HL-60/S4 treated with phorbol 12-myristate 13-acetate at 8.2 ng/mL for 4 days and 3 days (cell line): ENCODE measurements around the gene DNAH17.

Experiments used
- in situ Hi-C: fragments of 300-500 bp; cut with MboI; formaldehyde crosslinking; loops from 2 replicates; pipeline ENCODE4 v1.15.0; 2022; ENCODE audit warnings: low sequenced_read_pairs

Gene DNAH17

DNA sequence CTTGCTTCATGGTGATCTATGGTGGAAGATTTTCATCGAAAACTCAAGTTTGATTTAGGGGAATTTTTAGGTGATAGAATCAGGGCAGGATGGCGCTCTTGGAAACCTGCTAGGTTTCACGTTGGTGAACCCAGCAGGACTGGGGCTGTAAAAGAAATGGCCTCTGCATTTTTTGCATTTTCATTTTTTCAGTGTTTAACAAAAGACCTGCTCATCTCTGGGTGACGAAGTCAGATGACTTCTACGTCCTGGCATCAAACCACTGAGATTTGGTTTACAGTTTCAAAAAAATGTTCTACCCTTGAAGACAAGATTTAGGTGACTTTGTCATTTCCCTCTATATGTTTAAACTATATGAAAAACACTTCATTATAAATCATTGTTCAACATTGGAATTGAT, 196.8 kb downstream of the DNAH17 start:
- in situ Hi-C loops = no loop called here

DNA sequence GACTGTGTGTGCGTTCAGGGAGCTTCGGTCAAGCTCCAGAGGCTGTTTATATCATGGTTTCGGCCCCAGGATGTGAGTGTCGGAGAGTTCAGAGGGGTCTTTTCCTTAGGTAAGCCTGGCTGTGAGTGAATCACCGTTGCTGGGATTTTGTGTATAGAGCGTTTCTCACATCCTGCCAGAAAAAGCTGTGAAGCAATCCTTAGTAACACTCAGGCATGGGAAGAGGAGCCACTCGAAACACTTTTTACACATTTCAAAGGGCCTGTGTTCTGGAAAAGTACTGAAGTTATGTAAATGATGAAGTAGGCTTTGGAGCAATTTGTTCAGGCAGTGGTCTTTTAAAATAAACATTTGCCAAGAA, 198.1 kb downstream of the DNAH17 start:
- in situ Hi-C loops = no loop called here

DNA sequence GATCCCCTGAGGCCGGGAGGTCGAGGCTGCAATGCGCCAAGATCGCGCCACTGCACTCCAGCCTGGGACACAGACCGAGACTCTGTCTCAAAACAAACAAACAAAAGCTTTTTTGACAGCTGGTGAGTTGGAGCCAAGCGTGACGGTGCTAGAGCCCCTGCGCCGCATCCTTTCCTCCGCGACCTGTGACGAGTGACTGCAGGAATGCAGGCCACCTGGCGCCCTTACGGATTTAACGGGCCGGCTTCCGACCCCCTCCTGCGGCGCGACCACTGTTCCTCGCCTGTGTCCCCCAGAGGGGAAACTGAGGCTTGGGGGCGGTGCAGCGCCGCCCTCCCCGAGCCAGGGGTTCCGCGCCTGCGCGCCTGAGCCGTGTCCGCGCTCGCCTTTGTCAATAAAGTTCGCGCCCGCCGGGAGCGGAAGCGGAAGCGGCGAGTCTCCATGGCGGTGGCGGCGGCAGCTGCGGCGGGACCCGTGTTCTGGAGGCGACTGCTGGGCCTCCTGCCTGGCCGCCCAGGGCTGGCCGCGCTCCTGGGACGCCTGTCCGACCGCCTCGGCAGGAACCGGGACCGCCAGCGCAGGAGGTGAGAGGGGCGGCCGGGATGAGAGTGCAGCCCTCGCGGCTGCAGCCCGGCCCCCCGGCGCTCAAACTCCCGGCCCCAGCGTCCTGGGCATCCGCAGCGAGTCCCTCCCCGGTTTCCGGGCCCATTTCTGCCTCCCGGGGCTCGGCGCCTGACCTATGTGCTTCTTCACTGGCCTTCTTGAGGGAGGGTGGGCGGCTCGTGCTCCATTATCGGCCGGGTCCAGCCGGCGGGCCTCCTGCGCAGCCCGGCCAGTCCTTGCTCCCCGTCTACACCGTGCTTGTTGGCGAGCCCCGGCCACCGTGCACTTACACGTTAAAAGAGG, 198.7 kb downstream of the DNAH17 start, which contains the start of gene PGS1:
TSS of gene PGS1 (plus strand) at position 425 of the 906 bp plus-strand sequence. CDS start at position 442, 17 bp downstream.
- in situ Hi-C loops = no loop called here

DNA sequence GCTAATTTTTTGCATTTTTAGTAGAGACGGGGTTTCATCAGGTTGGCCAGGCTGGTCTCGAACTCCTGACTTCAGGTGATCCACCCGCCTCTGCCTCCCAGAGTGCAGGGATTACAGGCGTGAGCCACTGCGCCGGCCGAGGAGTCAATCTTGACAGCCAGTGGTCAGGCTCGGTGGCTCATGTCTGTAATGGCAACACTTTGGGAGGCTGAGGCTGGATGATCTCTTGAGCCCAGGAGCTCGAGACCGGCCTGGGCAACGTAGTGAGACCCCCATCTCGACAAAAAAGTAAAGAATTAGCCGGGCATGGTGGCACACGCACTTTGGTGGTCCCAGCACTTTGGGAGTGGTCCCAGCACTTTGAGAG, 199.4 kb downstream of the DNAH17 start:
- in situ Hi-C loops = no loop called here

DNA sequence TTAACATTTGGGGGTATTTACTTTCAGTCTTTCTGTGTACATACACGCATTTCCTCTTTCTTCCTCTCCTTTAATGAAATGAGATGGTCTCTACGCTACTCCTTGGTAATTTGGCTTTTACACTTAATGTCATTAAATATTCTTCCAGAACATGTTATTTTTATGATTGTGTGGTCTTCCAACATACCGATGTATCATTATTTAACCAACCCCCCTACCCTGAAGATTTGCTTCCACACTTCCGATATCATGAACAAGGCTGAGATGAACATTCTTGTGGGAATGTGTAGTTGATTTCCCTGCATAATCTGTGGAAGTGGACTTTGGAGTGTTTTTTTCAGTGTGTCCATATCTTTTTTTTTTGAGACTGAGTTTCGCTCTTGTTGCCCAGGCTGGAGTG, 201.0 kb downstream of the DNAH17 start:
- in situ Hi-C loops = no loop called here

DNA sequence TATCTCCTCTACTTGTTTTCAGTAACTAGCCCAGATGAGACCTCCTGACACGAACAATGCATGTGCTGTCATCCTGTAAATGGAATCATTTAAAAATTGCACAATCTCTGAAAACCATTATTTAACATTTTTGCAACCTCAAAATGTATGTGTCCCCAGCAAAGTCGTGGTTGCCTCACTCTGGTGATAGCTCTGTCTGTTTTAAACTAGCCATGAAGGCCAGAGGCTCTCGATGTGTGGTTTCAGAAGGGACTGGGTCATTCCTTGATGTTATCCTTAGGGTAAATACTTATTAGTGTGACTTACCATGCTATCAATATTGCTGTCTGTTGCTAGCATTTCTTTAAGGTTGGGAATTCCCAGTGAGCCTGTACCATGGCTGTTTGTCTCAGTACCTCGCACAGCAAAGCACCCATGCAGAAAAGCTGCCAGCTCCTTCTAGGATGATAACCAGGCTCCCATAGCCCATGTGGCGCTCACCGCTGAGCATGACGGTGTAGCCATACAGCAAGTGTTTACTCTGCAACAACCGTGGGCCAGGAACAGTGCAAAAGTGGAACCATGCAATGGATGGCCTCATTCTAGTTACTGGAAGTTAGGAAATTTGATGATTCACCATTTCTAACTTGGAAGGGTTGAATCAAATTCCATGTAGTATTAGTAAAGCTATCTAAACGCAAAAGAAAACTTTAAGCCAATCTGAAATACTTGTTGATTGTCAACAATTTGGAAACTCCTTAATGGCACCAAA, 201.6 kb downstream of the DNAH17 start:
- in situ Hi-C loops = no loop called here

DNA sequence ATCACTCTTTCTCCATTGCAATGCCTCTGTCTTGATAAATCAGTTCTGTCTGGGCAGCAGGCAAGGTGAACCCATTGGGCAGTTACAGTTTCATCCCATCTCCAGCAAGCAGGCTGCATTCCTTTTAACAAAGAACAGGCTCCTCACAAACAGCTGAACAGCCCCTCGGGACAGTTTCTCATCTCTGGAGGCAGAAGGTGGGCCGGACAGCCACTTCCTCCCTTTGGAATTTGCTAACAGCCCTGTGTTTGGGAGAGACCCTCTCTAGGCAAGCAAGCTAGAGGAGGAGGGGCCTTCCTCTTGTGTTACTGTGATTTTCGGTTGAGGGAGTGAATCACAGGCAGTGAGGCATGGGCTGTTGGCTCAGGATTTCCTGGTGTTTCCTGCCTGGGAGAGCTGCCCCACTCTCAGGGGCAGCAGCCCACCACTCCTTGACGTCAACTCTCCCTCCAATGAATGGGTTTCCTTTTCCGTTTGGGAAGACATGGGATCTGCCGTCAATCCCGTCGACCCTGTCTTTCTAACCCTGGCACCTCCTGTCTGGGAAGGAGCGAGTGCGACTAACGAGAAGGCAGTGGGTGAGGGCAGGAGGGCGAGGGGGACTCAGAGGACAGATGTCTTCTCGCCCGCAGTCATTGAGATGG, 202.4 kb downstream of the DNAH17 start:
- in situ Hi-C loops = no loop called here

DNA sequence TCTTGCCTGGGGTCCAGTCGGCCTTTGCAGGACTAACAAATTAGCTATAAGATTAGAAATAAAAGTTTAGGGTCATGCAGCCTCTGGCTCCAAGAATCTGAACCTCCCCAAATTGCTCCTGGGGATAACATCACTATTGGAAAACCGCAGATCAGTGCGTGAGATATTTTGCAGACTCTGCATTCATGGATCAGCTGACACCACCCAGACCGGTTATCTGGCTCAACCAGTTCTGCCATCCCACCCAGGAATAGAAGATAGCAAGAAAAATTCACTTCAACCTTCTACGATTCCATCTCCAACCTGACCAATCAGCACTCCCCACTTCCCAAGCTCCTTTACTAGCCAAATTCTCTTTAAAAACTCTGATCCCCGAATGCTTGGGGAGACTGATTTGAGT, 203.0 kb downstream of the DNAH17 start:
- in situ Hi-C loops = no loop called here
